Measurements from ENCODE around the gene EVX2.

DNA sequence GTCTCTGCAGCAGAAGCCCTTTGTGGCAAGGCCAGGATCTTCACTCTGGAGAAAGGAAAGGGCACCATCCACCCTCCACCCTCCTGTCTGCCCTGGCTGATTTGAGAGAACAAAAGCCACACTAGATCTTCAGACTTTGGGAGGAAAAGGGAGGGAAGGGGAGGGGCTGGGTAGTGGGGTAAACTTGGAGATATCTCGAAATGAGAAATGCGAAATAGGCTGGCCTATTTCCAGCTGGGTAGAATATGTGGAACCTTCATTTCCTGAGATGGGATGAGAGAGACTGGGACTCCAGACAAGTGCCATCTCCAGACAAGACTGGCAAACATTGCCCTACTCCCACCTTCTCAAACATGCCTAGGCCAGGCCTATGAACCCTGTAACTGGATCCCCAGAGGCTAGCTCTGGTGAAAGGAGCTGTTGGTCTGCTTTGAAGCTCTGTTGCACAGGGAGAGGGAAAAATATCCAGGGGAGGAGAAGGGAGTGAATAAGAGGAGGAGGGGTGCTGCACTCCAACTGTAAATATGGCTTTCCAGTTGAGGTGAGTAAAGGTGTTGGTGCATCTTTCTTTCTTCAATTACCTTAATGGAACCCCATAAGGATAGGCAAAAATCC is 17.6 kb upstream of the EVX2 start:
- TF ChIP-seq, protein P1, sequence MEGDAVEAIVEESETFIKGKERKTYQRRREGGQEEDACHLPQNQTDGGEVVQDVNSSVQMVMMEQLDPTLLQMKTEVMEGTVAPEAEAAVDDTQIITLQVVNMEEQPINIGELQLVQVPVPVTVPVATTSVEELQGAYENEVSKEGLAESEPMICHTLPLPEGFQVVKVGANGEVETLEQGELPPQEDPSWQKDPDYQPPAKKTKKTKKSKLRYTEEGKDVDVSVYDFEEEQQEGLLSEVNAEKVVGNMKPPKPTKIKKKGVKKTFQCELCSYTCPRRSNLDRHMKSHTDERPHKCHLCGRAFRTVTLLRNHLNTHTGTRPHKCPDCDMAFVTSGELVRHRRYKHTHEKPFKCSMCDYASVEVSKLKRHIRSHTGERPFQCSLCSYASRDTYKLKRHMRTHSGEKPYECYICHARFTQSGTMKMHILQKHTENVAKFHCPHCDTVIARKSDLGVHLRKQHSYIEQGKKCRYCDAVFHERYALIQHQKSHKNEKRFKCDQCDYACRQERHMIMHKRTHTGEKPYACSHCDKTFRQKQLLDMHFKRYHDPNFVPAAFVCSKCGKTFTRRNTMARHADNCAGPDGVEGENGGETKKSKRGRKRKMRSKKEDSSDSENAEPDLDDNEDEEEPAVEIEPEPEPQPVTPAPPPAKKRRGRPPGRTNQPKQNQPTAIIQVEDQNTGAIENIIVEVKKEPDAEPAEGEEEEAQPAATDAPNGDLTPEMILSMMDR (IDR thresholded peaks at IDR 0.05 in 8 of 11, conservative IDR thresholded peaks at IDR 0.05 in 3 of 11): no peak
- no peak for TF ChIP-seq POLR2A (IDR thresholded peaks at IDR 0.05)
